IPS-18c (cell line): ENCODE data around the gene DMKN.

ENCODE experiments used
- H3K4me3 ChIP-seq: 2 replicates; pipeline ENCODE4 v1.7.0; 2013; ENCODE audit warnings: low read depth, mild to moderate bottlenecking, low read length, moderate library complexity; ENCODE audit not compliant: insufficient read depth
- H3K9me3 ChIP-seq: one replicate; pipeline ENCODE4 v1.6.1; 2013; ENCODE audit warnings: mild to moderate bottlenecking, low read length, moderate library complexity; ENCODE audit not compliant: control insufficient read depth, insufficient read depth

DMKN gene

GRCh38 chr19:35460608-35461007 is 52.8 kb downstream of the DMKN start:
- H3K4me3 ChIP-seq = no peak overlapping the region

DNA sequence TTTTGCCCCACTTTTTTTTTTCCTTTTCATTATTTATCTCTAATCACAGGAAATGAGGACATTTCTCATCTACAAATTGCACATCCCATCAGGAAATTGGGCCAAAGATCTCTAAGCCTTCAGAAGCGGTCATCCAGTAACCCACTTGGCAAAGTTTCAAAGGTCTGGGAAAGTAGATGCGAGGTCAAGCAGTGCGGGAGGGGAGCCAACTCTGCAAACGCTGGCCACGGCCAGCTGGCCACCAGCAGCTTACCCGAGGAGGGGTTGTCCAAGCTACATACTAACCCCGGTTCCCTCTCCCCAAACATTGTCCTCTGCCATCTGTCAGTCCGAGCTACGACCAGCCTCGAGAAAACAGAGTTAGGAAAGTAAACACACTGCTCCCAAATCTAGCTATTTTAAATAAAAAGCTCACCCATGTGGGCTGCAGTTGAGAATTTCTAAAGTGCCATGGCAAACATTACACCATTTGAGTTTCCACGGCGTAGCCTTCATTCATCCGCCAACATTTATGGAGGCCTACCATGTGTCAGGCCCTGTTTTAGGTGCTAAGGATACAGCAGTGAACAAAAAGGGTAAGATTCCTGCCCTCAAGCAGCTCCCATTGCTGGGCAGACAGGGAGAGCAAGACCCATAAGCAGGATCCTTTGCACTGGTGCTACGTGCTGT is 53.9 kb downstream of the DMKN start:
- Histone ChIP-seq H3K9me3 (no peaks in the 10 kb centered on the region), H3K4me3 (no peak overlapping the region)

More at GRCh38 chr19:35460608-35461007, 52.8 kb downstream of the DMKN start:
- no peaks in the 10 kb centered on the region for H3K9me3 ChIP-seq

DNA sequence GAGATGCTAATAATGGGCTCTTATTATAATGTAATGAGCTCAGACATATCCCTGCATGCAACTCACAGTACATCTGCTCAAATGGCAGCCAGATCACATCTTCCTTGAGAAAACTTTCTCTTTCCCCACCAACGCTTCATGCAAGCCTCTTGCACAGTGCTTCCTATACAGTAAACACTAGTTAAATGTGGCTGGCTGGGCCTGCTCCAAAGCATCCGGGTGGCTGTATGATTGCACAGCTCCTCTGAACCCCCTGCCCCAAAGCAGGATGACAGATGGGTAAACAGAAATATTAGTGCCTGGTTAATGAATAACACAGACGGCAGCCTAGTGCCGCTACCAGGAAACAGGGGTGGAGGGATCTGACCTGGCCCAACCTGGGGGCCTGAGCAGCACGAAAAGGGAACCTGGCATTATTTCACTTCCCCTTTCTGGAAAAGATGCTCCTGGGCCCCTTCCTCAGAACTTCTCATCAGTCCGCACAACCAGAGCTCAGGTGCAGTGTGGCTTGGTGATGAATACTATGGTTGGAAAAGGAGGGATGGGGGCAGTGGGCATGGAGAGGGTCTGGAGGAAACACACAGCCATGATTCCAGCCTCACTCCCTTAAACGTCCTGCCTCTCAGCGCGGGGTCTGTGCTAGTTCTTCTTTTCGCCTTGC is 54.6 kb downstream of the DMKN start:
- H3K4me3 ChIP-seq = no peak overlapping the region

GRCh38 chr19:35458192-35458591 is 55.3 kb downstream of the DMKN start:
- no peaks in the 10 kb centered on the region for H3K9me3 ChIP-seq
- no peak overlapping the region for H3K4me3 ChIP-seq

More for the DNA sequence above, 54.6 kb downstream of the DMKN start:
- no peaks in the 10 kb centered on the region for H3K9me3 ChIP-seq

DNA sequence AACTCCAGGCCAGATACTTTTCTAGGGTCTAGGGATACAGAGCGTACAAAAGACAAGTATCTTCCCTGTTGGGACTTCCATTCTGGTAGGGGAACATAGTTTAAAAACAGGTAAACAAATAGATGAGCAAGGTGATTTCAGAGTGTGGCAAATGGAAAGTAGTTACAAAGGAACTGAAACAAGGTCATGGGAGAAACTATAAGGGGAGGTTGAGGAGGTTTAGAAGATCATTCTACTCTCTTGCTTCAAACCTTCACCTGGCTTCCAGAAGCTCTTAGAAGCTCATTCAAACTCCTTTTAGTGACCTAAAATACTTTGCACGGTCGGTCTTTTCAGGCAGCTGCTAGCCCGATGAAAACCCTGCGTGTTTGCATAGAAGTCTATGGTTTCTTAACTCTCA is 56.3 kb downstream of the DMKN start:
- Histone ChIP-seq H3K4me3 (no peak overlapping the region), H3K9me3 (no peaks in the 10 kb centered on the region)

DNA sequence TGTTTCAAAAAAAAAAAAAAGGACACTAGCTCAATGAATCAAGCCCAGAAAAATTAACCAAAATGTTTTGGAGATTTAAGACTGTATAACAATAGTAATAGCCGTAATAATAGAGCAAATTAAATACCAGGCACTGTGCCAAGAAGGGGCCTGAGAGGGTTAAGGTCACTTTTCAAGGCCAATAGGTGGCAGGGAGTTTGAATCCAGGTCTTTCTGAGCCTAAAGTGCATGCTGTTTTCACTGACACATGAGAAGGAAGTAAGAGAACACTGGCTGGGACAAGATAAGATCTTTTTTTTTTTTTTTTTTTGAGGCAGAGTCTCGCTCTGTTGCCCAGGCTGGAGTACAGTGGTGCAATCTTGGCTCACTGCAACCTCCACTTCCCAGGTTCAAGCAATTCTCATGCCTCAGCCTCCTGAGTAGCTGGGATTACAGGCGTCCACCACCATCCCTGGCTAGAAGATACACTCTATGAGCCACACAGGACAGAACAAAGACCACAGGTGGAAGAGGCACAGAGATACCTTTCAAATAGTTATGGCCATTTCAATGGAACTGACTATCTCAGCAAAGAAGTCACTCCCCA is 57.7 kb downstream of the DMKN start:
- Histone ChIP-seq H3K9me3 (no peaks in the 10 kb centered on the region), H3K4me3 (no peak overlapping the region)

GRCh38 chr19:35454663-35455062 is 58.8 kb downstream of the DMKN start:
- Histone ChIP-seq H3K4me3 (no peak overlapping the region), H3K9me3 (no peaks in the 10 kb centered on the region)

DNA sequence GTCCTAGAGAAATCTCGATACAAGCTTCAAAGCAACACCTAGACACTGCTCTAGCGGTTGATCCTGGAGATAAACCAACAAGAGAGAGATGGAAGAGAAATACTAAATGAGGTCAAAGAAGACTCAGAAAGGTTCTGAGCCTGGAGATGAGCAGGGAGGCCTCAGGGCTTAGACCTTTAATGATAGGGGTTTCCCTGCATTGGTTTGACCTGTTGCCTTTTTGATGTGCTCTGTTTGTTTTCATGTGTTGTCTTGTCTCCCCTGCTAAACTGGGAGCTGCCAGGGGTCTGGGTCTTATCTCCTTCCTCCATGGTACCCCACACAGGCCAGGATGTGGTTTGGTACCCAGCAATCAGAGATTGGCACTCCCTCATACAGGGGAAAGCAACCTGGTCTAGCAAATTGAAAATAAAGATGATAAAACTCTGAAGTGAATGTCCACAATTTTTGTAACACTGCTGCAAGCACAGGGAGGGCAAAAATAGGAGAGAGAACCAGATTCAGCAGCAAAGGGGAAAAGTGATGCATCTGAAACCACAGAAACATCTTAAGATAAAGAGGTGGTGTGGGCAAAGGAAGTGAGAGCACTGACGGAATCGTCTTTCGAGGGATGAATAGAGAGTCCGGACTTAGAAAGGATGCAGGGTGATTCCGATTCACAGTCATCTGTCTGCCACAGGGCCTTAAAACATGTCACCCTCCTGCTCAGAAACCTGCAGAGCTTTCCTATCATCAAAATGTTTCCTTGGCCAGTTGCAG is 61.9 kb downstream of the DMKN start:
- H3K4me3 ChIP-seq = no peak overlapping the region

DNA sequence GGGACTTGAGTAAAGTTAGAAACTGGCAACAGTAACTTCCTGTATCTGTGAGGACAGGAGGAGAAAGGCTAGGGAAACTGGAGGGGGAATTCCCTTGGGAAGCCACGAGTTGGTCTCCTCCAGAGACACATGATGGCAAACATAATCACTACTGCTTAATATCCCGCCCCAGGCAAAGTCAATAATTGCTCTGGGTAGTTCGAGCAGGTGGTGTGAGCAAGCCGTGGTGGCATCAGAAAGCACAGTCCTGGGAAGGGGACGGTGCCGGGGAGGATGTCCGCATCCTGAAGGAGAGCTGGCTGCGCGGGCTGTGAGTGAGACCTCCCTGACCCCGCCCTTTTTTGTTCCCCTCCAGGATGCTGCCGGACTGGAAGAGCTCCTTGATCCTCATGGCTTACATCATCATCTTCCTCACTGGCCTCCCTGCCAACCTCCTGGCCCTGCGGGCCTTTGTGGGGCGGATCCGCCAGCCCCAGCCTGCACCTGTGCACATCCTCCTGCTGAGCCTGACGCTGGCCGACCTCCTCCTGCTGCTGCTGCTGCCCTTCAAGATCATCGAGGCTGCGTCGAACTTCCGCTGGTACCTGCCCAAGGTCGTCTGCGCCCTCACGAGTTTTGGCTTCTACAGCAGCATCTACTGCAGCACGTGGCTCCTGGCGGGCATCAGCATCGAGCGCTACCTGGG is 63.9 kb downstream of the DMKN start:
- Histone ChIP-seq H3K4me3 (no peak overlapping the region), H3K9me3 (no peaks in the 10 kb centered on the region)

More for the DNA sequence above, 61.9 kb downstream of the DMKN start:
- no peaks in the 10 kb centered on the region for H3K9me3 ChIP-seq

DNA sequence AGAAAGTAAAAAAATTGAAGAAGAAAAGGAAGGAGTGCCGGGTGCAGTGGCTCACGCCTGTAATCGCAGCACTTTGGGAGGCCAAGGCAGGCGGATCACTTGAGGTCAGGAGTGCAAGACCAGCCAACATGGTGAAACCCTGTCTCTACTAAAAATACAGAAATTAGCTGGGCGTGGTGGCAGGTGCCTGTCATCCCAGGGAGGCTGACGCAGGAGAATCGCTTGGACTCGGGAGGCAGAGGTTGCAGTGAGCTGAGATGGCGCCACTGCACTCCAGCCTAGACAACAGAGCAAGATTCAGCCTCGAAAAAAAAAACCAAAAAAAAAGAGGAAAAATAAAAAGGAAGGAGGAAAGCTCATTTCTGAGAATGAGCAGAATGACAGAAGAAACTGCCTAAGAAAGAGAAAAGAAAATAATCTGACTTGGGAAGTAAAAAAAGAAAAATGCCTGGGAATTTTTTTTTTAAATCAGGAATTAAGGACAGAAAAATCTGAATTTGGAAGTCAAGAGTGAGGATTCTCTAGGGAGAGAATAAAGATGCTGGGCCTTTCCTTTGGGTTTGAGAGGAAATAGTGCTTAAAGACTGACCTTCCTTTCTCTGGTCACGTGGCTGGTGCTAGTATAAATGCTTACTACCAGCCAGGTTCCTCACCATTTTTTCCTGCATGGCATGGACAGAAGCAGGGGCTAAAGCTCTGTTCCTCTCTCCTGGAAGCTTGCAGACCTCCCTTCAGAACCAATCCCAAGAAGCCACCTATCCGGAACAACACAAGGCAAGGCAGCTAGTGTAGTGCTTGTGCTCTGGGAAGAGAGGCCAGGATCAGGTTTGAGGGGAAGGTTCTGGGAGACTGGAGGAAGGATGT is 65.6 kb downstream of the DMKN start, which contains the start of gene FFAR2:
Gene FFAR2, plus strand, starts transcription at position 652 of the 864 bp plus-strand sequence. CDS start 1,458 bp downstream, outside the sequence.
- no peak within 1 kb of the TSS for H3K4me3 ChIP-seq
- H3K9me3 ChIP-seq = no peaks in the 10 kb centered on the region
